Uterus (tissue), 2 donors: ENCODE measurements around the gene PMIS2.

Source experiments
- POLR2A ChIP-seq, 2 donors: fragments of 450-650 bp; IDR thresholded peaks; one replicate each; pipeline ENCODE4 v1.6.1; 2016; ENCODE audit warnings: antibody characterized with exemption in 2 of 2, mild to moderate bottlenecking in 1 of 2, moderate library complexity in 1 of 2
- TF ChIP-seq, protein P1 (sequence below), 4 experiments: fragments of 200-600 bp in 2 of 4; fragments of 450-650 bp in 2 of 4; sonication (generic) in 2 of 4; IDR thresholded peaks; one replicate each; pipeline ENCODE4 v1.5.1; 2016 to 2019; ENCODE audit warnings: antibody characterized with exemption in 4 of 4, mild to moderate bottlenecking in 2 of 4, moderate library complexity in 1 of 4

DNA sequence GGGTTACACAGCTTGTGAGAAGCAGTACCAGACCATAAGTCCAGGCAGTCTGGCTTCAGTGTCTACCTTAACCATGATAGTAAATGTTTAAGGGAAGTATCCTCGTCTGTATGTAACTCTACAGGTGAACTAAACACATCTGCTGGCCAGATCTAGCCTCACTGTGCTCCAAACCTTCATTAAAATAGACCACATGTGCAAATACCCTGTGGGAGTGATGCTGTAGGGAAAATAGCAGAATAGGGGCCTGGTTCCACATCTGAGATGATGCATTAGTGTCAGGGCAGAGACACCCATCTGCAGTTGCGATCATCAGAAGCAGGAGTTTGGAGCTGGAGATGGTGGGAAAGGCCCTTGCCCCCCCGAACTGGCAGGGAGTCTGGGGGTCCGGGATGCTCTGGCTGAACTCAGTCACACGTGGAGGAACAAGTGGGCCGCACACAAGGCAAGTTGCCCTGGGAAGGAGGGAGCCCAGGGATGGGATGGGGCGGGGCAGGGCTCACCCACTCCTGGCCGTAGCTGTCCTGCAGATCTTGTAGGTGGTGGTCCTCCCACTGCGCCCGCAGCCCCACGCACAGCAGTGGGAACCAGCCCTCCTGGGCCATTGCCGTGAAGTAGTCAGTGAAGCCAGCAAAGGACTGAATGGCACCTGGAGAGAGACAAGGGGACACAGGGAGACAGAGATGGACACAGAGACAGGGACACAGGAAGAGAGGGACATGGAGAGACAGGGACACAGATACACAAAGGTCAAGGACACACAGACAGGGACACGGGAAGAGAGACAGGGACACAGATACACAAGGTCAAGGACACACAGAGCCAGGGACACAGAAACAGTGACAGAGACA, 33.2 kb upstream of the PMIS2 start:
- TF ChIP-seq, protein P1, sequence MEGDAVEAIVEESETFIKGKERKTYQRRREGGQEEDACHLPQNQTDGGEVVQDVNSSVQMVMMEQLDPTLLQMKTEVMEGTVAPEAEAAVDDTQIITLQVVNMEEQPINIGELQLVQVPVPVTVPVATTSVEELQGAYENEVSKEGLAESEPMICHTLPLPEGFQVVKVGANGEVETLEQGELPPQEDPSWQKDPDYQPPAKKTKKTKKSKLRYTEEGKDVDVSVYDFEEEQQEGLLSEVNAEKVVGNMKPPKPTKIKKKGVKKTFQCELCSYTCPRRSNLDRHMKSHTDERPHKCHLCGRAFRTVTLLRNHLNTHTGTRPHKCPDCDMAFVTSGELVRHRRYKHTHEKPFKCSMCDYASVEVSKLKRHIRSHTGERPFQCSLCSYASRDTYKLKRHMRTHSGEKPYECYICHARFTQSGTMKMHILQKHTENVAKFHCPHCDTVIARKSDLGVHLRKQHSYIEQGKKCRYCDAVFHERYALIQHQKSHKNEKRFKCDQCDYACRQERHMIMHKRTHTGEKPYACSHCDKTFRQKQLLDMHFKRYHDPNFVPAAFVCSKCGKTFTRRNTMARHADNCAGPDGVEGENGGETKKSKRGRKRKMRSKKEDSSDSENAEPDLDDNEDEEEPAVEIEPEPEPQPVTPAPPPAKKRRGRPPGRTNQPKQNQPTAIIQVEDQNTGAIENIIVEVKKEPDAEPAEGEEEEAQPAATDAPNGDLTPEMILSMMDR (IDR thresholded peaks at IDR 0.05), result no peak
- no peak for TF ChIP-seq POLR2A (IDR thresholded peaks at IDR 0.05)
